HepG2 (cell line): ENCODE results near the gene PVALB. TPM values are rescaled to one million over a fixed set of nuclear protein-coding genes. Genes with fewer than 3 reads are reported as not detected.

ENCODE experiments used
- MIER2 ChIP-seq: IDR thresholded peaks from 2 replicates; pipeline ENCODE4 v1.6.1; 2016; ENCODE audit warnings: missing biosample characterization, missing genetic modification reagents
- ZNF280B ChIP-seq: sonication (generic); formaldehyde crosslinking; IDR thresholded peaks from 2 replicates; pipeline ENCODE4 v1.5.0; 2020; ENCODE audit warnings: missing genetic modification reagents, mild to moderate bottlenecking, borderline replicate concordance
- ZNF468 ChIP-seq: sonication (generic); formaldehyde crosslinking; IDR thresholded peaks from 2 replicates; pipeline ENCODE4 v1.8.0; 2022; ENCODE audit warnings: mild to moderate bottlenecking, moderate library complexity, missing genetic modification reagents
- ZNF788 ChIP-seq: sonication (generic); formaldehyde crosslinking; IDR thresholded peaks from 2 replicates; pipeline ENCODE4 v1.5.0; 2020; ENCODE audit warnings: mild to moderate bottlenecking, missing genetic modification reagents, borderline replicate concordance
- ZNF891 ChIP-seq: sonication (generic); formaldehyde crosslinking; IDR thresholded peaks from 2 replicates; pipeline ENCODE4 v1.5.0; 2020; ENCODE audit warnings: mild to moderate bottlenecking, missing genetic modification reagents
- polyA plus RNA-seq, 8 experiments: library from polyadenylated mRNA; depleted of rRNA in 3 of 8; stranded (reverse) in 7 of 8; unstranded in 1 of 8; fragments of >200 nt; fragmentation: Illumina TruSeq in 4 of 8; extraction: Trizol in 4 of 8; gene quantifications; 2 replicates each; pipeline versions ENCODE4 v1.2.1 to v1.2.3, GENCODE V29; 2011 to 2016; ENCODE audit warnings: low read depth in 4 of 8, missing spikeins in 1 of 8, mixed read lengths in 1 of 8; ENCODE audit not compliant: insufficient read depth in 1 of 8
- total RNA-seq, 5 experiments: library from RNA; depleted of rRNA; stranded (reverse); fragments of >200 nt; fragmentation: Illumina TruSeq; extraction: Trizol; gene quantifications; 2 replicates each; pipeline ENCODE4 v1.2.3, GENCODE V29; 2016; ENCODE audit warnings: low read depth in 1 of 5

Gene PVALB
- total and polyA plus RNA-seq, 2 of the 13 experiments (the other 11 are each of a cell fraction or from before 2014, with no cell fraction given) = not detected

GRCh38 chr22:36753120-36753802 is 63.6 kb downstream of the PVALB start (continued):
- TF ChIP-seq ZNF280B (CRISPR knock-in tag) (no peak), MIER2 (0 out of 2 replicates have a peak, but pooled peaks have one; percentile 46), ZNF891 (no peak), ZNF788 (CRISPR knock-in tag) (no peak), ZNF468 (CRISPR knock-in tag) (no peak)

Other genes starting within 250 kb of the PVALB start
- not detected in 2 replicates for gene CACNG2, start 113.3 kb downstream of the PVALB start, total RNA-seq (2016; rRNA removed; fragmentation: Illumina TruSeq; extraction: Trizol)
- not detected in 2 replicates for gene CACNG2, start 113.3 kb downstream of the PVALB start, polyA plus RNA-seq (2011; rRNA removed)
- gene IFT27, start 40.9 kb downstream of the PVALB start, total RNA-seq (2016; rRNA removed; fragmentation: Illumina TruSeq; extraction: Trizol) = 0.33 TPM in 1 of 2 replicates, not detected in the other
- gene IFT27, start 40.9 kb downstream of the PVALB start, polyA plus RNA-seq (2011; rRNA removed) = 0.25 and 0.33 TPM in 2 replicates
- gene NCF4, start 44.0 kb upstream of the PVALB start, total RNA-seq (2016; rRNA removed; fragmentation: Illumina TruSeq; extraction: Trizol) = not detected in 2 replicates
- gene NCF4, start 44.0 kb upstream of the PVALB start, polyA plus RNA-seq (2011; rRNA removed) = not detected in 2 replicates
- not detected in 2 replicates for gene CSF2RB, start 96.6 kb upstream of the PVALB start, total RNA-seq (2016; rRNA removed; fragmentation: Illumina TruSeq; extraction: Trizol)
- gene CSF2RB, start 96.6 kb upstream of the PVALB start, polyA plus RNA-seq (2011; rRNA removed) = not detected in 2 replicates
- 44.1 and 44.6 TPM in 2 replicates for gene TST, start 202.4 kb upstream of the PVALB start, total RNA-seq (2016; rRNA removed; fragmentation: Illumina TruSeq; extraction: Trizol)
- gene TST, start 202.4 kb upstream of the PVALB start, polyA plus RNA-seq (2011; rRNA removed) = 63.6 and 86.4 TPM in 2 replicates
- 94.8 and 133 TPM in 2 replicates for gene MPST, start 202.7 kb upstream of the PVALB start, total RNA-seq (2016; rRNA removed; fragmentation: Illumina TruSeq; extraction: Trizol)
- 141 and 191 TPM in 2 replicates for gene MPST, start 202.7 kb upstream of the PVALB start, polyA plus RNA-seq (2011; rRNA removed)
- gene KCTD17, start 234.7 kb upstream of the PVALB start, total RNA-seq (2016; rRNA removed; fragmentation: Illumina TruSeq; extraction: Trizol) = 4.5 and 5.3 TPM in 2 replicates
- gene KCTD17, start 234.7 kb upstream of the PVALB start, polyA plus RNA-seq (2011; rRNA removed) = 11.7 and 17.4 TPM in 2 replicates